Posterior cingulate gyrus (tissue), 11 donors: ENCODE data around the gene TBC1D13.

Source experiments
- DNase-seq, 10 donors: peaks; one replicate each; pipeline versions ENCODE4 v3.0.0 to v3.0.0-alpha.2; 2020 to 2021; ENCODE audit warnings: mixed read lengths in 3 of 10
- intact Hi-C: fragments of 100-400 bp; cut with DNase I; formaldehyde crosslinking; loops from one replicate; pipeline ENCODE4 v1.15.1; 2023

The TBC1D13 gene

GRCh38 chr9:128818839-128819715 lies 32.0 kb downstream of the TBC1D13 start:
- DNase-seq, result peak in 9 of 10 donors; percentile 35 to 93 (median 45)
- intact Hi-C loops, result no loop called here

- peak in 9 of 10 donors; percentile 31 to 93 (median 62) for DNase-seq
- intact Hi-C loops, result no loop called here
Measured at GRCh38 chr9:128819716-128820664, 32.9 kb downstream of the TBC1D13 start.

GRCh38 chr9:128820665-128821583 lies 33.9 kb downstream of the TBC1D13 start:
- intact Hi-C loops, result no loop called here
- peak in 1 of 10 donors; percentile 73 for DNase-seq

GRCh38 chr9:128821584-128822406 lies 34.7 kb downstream of the TBC1D13 start:
- intact Hi-C loops, result no loop called here
- DNase-seq, result peak in 2 of 10 donors; percentile 42 to 50

- intact Hi-C loops, result no loop called here
- peak in 2 of 10 donors; percentile 51 to 66 for DNase-seq
Measured at GRCh38 chr9:128822407-128823042, 35.5 kb downstream of the TBC1D13 start.

GRCh38 chr9:128823362-128823902 lies 36.4 kb downstream of the TBC1D13 start:
- intact Hi-C loops, result no loop called here
- peak in 2 of 10 donors; percentile 66 to 70 for DNase-seq

- intact Hi-C loops, result no loop called here
- peak in 1 of 10 donors; percentile 41 for DNase-seq
Measured at GRCh38 chr9:128823903-128824406, 36.9 kb downstream of the TBC1D13 start.

GRCh38 chr9:128824911-128825310 lies 37.9 kb downstream of the TBC1D13 start:
- intact Hi-C loops, result no loop called here
- peak in 1 of 10 donors; percentile 51 for DNase-seq

- intact Hi-C loops, result no loop called here
Measured at GRCh38 chr9:128825923-128826700, 39.1 kb downstream of the TBC1D13 start.

GRCh38 chr9:128828267-128828666 lies 41.2 kb downstream of the TBC1D13 start:
- peak in 1 of 10 donors; percentile 31 for DNase-seq
- intact Hi-C loops, result no loop called here

More at GRCh38 chr9:128825923-128826700, 39.1 kb downstream of the TBC1D13 start:
- DNase-seq, result peak in 2 of 10 donors; percentile 49 to 62

GRCh38 chr9:128828719-128829452 lies 41.8 kb downstream of the TBC1D13 start:
- DNase-seq, result peak in 2 of 10 donors; percentile 51 to 54

GRCh38 chr9:128829477-128830251 lies 42.6 kb downstream of the TBC1D13 start, which contains the start of gene SPOUT1:
TSS of gene SPOUT1 (minus strand) at chr9:128829794. CDS start at chr9:128829780, 14 bp downstream.
- intact Hi-C loops, result no loop called here
- DNase-seq, result peak; percentile 89 to 99 (median 93)

More at GRCh38 chr9:128828719-128829452, 41.8 kb downstream of the TBC1D13 start:
- intact Hi-C loops, result no loop called here

- intact Hi-C loops, result no loop called here
- DNase-seq, result peak in 4 of 10 donors; percentile 24 to 64 (median 53)
Measured at GRCh38 chr9:128833696-128834095, 46.6 kb downstream of the TBC1D13 start.

GRCh38 chr9:128835246-128836210 lies 48.5 kb downstream of the TBC1D13 start:
- peak in 3 of 10 donors; percentile 57 to 77 (median 60) for DNase-seq
- intact Hi-C loops, result no loop called here
